ELR (cell line): ENCODE data around the gene CCDC183.
"Not testable (repeated sequence)": the region's sequence is repeated elsewhere in the genome, so short reads cannot be mapped to it uniquely, and the experiment has no call there.

Experiments used
- DNase-seq: peaks from one replicate; pipeline ENCODE4 v3.0.0-alpha.2; 2015; ENCODE audit warnings: low read depth

Gene CCDC183

DNA sequence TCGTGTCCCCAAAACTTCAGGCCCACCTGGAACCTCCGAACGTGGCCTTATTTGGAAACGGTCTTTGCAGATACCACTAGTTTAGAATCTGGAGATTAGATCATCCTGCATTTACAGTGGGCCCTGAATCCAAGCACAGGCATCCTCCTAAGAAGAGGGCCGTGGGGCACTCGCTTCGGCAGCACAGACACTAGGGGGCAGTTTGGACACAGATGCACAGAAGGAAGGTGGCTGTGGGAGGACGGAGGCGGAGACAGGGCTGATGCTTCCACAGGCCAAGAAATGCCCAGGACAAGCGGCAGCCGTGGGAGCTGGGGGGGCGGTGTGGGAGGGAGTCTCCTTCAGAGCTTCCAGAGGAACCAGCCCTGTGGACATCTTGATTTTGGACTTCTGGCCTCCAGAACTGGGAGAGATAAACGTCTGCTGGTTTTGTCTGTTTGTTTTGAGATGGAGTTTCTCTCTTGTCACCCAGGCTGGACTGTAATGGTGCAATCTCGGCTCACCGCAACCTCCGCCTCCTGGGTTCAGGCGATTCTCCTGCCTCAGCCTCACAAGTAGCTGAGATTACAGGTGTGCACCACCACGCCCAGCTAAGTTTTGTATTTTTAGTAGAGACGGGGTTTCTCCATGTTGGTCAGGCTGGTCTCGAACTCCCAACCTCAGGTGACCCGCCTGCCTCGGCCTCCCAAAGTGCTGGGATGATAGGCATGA, 35.1 kb upstream of the CCDC183 start:
- peak; percentile 79 for DNase-seq

DNA sequence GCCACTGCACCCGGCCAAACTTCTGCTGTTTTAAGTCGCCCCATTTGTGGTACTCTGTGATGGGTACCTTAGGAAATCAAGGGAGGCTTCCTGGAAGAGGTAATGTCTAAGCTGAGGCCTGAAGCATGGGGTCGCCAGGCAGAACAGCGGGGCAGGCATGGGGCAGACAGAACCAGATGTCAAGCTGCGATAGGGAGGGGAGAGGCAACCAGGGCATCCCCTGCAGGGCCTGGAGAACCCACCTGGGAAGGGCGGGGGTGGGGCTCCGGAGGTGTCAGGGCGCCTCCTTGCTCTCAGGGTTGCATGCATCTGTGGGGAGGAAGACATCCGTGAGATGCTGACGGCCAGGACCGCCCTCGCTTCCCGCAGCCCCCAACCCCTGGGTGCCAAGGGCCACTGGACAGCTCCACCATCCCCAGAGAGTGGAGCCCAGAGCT, 34.6 kb upstream of the CCDC183 start:
- no peak for DNase-seq

DNA sequence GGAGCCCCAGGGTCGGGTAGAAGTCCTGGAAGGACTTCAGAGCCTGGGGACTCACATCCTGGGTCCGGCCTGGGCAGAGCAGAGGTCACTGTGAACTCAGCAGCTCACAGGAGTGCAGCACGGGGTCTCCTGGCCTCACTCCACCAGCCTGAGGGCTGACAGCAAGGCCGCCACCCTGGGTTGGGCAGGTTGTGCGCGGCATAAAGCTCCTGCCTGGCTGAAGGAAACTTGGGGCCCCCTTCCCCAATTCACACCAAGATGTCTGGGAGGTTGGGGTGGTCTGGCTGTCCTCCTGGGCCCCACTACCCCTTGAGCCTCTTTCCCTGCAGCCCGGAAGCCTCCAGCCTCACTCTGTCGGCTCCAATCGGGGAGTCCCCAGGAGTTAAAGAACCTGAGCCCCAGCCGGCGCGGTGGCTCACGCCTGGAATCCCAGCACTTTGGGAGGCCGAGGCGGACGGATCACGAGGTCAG, 33.9 kb upstream of the CCDC183 start:
- no peak for DNase-seq

DNA sequence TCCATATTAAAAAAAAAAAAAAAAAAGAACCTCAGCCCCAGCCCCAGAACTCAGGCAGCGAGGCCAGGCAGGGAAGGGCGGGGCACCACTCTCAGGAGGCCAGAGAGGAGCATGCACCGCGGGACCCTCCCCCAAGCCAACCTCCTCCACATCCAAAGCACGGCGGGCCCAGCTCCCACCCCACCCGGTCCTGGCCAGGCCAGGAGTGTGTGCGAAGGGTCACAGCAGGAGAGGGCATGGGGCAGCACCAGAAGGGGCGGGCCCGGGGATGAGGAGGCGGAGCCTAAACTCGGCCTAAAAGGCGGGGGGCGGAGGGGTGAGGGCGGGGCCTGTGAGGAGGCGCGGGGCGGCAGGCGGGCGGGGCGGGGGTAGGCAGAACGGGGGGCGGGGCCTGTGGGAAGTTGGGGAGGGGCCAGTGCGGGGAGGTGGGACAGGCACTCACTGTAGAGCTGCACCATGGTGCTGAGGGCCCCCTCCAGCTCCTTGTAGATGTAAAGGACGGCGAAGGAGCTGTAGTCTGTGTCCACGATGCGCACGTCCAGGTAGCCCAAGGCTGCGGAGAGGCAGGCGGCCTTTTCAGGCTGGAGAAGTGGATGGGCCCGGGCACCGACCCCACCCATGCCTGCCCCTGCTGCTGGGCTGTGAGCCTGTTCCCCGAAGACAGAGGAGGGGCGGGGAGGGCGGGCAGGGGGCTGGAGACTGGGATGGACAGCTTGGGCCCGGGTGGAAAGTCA, 33.1 kb upstream of the CCDC183 start:
- peak; percentile 53 for DNase-seq

GRCh38 chr9:136763649-136764035, 32.5 kb upstream of the CCDC183 start:
- no peak for DNase-seq

DNA sequence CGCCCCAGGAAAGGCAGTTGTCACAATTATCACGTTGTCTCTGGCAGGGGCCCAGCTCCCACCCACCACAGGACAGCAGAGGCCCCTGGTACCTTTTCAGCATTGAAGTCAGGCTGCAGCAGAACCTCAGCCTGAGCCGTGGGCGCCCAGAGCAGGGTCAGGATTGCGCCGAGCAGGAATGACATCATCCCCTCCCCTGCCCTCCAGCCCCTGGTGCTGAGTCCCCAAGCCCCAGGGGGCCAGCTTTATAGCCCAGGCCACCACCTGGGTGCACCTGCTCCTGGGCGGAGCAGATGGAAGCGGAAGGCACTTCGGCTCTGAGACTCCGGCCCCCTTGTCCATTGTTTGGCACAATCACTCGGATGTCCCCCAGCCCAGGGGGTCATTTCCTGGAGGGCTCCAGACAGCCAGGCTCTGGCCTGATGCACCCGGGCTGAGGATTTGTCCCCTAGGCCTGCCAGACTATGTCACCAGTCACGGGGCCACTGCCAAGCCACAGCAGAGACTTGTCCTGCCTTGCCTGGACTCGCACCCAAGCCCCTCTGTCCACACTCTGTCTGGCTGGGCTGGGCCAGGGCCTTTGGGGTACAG, 31.7 kb upstream of the CCDC183 start, which contains the start of gene LCN15:
Gene LCN15 (minus strand): TSS at position 218 of the 591 bp plus-strand sequence. CDS start 30 bp downstream, at position 188.
- no peak for DNase-seq

- DNase-seq, result no peak
Observed at GRCh38 chr9:136765041-136765440, 31.1 kb upstream of the CCDC183 start.

GRCh38 chr9:136765745-136766409, 30.3 kb upstream of the CCDC183 start:
- DNase-seq, result not testable (repeated sequence)

- peak; percentile 56 for DNase-seq
Observed at GRCh38 chr9:136766410-136767120, 29.6 kb upstream of the CCDC183 start.

DNA sequence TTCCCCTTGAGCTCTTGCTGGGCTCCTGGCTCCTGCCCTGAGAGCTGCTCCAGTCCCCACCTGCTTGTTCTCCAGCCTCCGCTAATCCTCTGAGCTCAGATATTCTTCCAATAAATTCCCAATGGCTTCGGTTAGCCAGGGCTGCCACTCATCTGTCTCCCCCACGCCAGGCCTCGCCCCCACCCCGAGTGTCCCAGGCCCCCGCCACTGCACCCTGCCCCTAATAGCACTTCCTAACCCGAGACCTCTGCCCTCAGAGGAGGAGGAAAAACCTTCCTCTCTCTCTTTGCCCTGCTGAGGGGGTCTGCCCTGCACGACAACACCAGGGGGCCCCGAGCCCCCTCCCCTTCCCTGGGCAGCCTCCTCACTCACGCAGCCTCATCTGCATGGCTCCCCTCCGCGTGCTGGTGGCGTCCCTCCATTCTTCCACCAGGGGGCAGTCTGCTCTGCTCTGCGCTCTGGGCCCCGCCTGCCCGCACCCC, 26.4 kb upstream of the CCDC183 start:
- DNase-seq, result peak; percentile 34

DNA sequence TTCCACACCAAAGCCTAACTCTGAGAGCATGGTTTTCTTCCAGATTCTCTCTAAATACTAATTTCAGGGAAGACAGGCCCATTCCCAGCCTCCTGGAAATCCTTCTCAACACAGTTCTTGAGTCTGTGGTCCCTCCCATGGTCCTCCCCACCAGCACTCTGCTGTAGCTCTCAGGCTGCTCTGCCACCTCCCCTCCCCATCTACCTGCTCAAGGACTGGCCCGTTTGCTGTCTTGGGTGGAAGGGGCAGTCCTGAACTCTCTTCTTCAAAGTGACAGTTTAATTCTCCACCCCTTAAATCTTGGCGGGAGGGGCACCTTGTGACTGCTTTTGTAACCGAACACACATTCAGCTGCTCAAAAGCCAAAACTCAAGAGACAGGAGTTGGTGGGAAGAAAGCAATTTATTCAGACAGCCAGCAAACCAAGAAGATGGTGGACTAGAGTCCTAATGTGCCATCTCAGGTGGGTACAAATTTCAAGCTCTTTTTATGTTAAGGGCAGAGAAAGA, 24.2 kb upstream of the CCDC183 start:
- DNase-seq, result no peak

DNA sequence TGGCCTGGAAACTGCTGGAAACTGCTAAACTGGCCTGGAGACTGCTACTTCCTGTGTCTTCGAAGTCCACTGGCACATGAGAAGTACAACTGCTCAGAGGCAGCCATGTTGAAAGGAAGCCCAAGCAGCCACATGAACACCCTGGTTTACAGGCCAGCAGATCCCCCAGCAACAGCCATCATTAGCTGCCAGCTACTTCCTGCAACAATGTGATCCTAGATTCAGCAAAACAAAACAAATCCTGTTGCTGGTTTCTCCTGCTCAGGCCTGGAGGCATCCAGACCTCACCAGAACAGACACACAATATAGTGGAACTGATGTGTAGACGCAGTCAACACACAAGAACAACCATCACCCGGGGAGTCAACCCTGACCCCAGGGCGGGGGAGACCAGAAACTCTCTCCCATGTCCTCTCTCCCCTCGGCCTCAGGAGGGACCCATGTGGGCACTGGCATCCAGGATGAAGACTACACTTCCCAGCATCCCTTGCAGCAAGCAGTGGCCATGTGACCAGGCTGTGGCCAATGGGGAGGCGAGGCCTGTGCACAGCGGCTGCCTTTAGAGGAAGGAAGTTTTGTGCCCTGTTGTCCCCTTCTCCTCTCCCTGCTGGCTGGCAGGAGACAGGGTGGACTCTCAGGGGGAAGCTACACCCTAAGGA, 22.6 kb upstream of the CCDC183 start:
- peak; percentile 46 for DNase-seq

GRCh38 chr9:136774416-136775045, 21.6 kb upstream of the CCDC183 start:
- no peak for DNase-seq

GRCh38 chr9:136775191-136775590, 20.9 kb upstream of the CCDC183 start:
- no peak for DNase-seq

DNA sequence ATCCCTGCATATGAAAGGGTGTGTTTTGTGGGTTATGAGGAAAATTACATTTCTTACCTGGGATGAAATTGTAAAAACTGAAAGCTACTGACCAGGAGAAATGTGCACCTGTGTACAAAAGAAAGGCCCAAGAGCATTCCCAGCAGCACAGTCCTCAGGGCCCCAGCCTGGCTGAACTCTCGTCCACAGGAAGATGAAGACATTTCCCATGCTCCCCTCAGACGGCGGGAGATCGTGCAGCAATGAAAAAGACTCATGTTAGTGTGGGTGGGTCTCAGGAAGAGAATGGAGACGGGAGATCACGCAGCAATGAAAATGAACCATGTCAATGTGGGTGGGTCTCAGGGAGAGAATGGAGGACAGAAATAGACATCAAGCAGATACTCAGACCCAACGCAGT, 19.2 kb upstream of the CCDC183 start:
- DNase-seq, result no peak

GRCh38 chr9:136777359-136777758, 18.8 kb upstream of the CCDC183 start:
- DNase-seq, result no peak

- peak; percentile 28 for DNase-seq
Observed at GRCh38 chr9:136779808-136780207, 16.3 kb upstream of the CCDC183 start.

DNA sequence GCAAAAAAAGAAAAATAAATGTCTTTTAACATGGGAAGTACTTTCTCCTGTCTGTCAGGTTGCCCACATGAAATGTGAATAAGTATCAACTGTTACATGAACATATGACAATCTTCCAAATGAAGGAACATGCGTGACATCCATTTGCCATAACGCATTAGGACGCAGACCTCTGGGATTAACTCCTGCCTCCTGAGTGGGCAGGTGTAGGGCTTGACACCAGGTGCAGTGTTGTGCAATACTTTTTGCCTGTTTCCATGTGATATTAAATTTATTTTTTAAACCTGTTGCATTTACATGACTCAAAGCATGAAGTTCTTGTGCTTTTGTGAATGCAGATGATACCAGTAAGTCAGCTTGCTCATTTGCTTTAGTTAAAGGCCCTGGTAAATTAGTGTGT, 13.7 kb upstream of the CCDC183 start:
- DNase-seq, result no peak

DNA sequence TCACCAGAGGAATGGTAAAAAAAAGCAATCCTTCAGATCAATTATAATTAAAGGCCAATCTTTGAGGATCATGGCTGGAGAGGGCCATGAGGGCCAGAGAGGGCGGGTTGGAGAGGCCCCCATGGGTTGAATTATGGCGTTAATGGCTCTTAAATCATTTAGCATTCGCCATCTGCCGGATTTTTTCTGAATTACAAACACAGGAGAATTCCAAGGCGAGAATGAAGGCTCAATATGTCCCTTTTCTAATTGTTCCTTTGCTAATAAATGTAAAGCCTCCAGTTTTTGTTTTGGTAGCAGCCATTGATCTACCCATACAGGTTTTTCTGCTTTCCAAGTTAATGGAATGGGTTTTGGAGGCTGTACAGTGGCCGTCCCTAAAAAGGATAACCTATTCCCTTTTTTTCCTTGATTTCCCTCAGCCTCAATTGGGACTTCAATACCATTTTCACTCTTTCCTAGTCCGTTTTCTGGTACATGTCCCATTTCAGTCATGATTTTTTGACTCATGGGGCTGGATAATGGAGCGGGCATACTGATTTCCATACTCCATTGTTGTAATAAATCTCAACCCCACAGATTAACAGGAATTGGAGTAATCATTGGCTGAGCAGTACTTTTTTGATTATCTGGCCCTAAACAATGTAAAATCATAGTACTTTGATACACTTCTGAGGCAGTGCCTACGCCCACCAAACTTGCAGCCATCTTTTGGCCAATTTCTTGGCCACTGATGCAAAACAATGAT, 11.7 kb upstream of the CCDC183 start:
- DNase-seq, result peak; percentile 68

- DNase-seq, result no peak
Observed at GRCh38 chr9:136784997-136785361, 11.2 kb upstream of the CCDC183 start.
